Immature natural killer cell (primary cell): ENCODE data around the gene VWA1. TPM values are rescaled to one million over a fixed set of nuclear protein-coding genes. Genes with fewer than 3 reads are reported as not detected.
"Not testable (repeated sequence)": the region's sequence is repeated elsewhere in the genome, so short reads cannot be mapped to it uniquely, and the experiment has no call there.

Experiments used
- DNase-seq, 3 donors: peaks; one replicate each; pipeline ENCODE4 v3.0.0; 2022; ENCODE audit warnings: mixed read lengths in 1 of 3
- H3K27ac Mint-ChIP-seq, 6 donors: one replicate each; pipeline ENCODE4 v1.8.0; 2020; ENCODE audit warnings: mixed read lengths in 6 of 6, mild to moderate bottlenecking in 5 of 6, inconsistent platforms in 4 of 6, moderate library complexity in 3 of 6
- H3K27me3 Mint-ChIP-seq, 3 donors: one replicate each; pipeline ENCODE4 v1.8.0; 2020 to 2021; ENCODE audit warnings: low read depth in 3 of 3, mild to moderate bottlenecking in 3 of 3, mixed read lengths in 3 of 3, moderate library complexity in 3 of 3, inconsistent platforms in 1 of 3
- H3K36me3 Mint-ChIP-seq, 3 donors: one replicate each; pipeline ENCODE4 v1.8.0; 2020; ENCODE audit warnings: mixed read lengths in 3 of 3, inconsistent platforms in 2 of 3, mild to moderate bottlenecking in 2 of 3
- H3K4me1 Mint-ChIP-seq, 2 donors: one replicate each; pipeline ENCODE4 v1.8.0; 2020; ENCODE audit warnings: inconsistent platforms in 2 of 2, mild to moderate bottlenecking in 2 of 2, mixed read lengths in 2 of 2, moderate library complexity in 1 of 2
- H3K4me3 Mint-ChIP-seq, 5 donors: one replicate each; pipeline ENCODE4 v1.8.0; 2020; ENCODE audit warnings: mild to moderate bottlenecking in 5 of 5, mixed read lengths in 5 of 5, inconsistent platforms in 3 of 5, moderate library complexity in 3 of 5
- H3K9me3 Mint-ChIP-seq, 6 donors: one replicate each; pipeline ENCODE4 v1.8.0; 2020; ENCODE audit warnings: mild to moderate bottlenecking in 6 of 6, mixed read lengths in 6 of 6, inconsistent platforms in 4 of 6, moderate library complexity in 3 of 6
- polyA plus RNA-seq, 3 donors: library from polyadenylated mRNA; unstranded; fragments of 300-500 nt; fragmentation: Illumina TruSeq; gene quantifications; one replicate each; pipeline ENCODE4 v1.2.3, GENCODE V29; 2021

Gene VWA1
- polyA plus RNA-seq, 3 donors from 2014 or later: not detected

- H3K4me1 Mint-ChIP-seq: no peaks in the 10 kb centered on the region
- H3K27me3 Mint-ChIP-seq: peaks cover 6 to 14% (median 7%) of the 10 kb centered on the region in 3 donors
- no peak for DNase-seq
- H3K4me3 Mint-ChIP-seq: no peak overlapping the region
- H3K9me3 Mint-ChIP-seq: no peaks in the 10 kb centered on the region
- no peak overlapping the region for H3K27ac Mint-ChIP-seq
- no peaks in the 10 kb centered on the region for H3K36me3 Mint-ChIP-seq
These were observed 12.8 kb upstream of the VWA1 start for GRCh38 chr1:1422465-1423244.

- Mint-ChIP-seq H3K27ac (no peak overlapping the region), H3K4me3 (no peak overlapping the region), H3K9me3 (no peaks in the 10 kb centered on the region), H3K4me1 (peaks cover 0 to under 1% of the 10 kb centered on the region in 2 donors), H3K36me3 (no peaks in the 10 kb centered on the region), H3K27me3 (peaks cover 4 to 11% (median 6%) of the 10 kb centered on the region in 3 donors)
- no peak for DNase-seq
These were observed 12.3 kb upstream of the VWA1 start for GRCh38 chr1:1423245-1423597.

GRCh38 chr1:1424707-1425106, 10.8 kb upstream of the VWA1 start:
- Mint-ChIP-seq H3K4me3 (no peak overlapping the region), H3K36me3 (no peaks in the 10 kb centered on the region), H3K4me1 (peaks cover 3 to 6% of the 10 kb centered on the region in 2 donors), H3K9me3 (no peaks in the 10 kb centered on the region), H3K27me3 (peaks cover 6 to 11% (median 10%) of the 10 kb centered on the region in 3 donors), H3K27ac (no peak overlapping the region)
- DNase-seq: no peak

- no peaks in the 10 kb centered on the region for H3K9me3 Mint-ChIP-seq
These were observed 10.1 kb upstream of the VWA1 start for GRCh38 chr1:1425426-1425752.

GRCh38 chr1:1425753-1426495, 9.6 kb upstream of the VWA1 start:
- no peak for DNase-seq
- no peak overlapping the region for H3K27ac Mint-ChIP-seq
- no peak overlapping the region for H3K4me3 Mint-ChIP-seq
- H3K36me3 Mint-ChIP-seq: no peaks in the 10 kb centered on the region
- H3K9me3 Mint-ChIP-seq: no peaks in the 10 kb centered on the region
- peaks cover 3 to 6% of the 10 kb centered on the region in 2 donors for H3K4me1 Mint-ChIP-seq
- peaks cover 6 to 15% (median 11%) of the 10 kb centered on the region in 3 donors for H3K27me3 Mint-ChIP-seq

More at GRCh38 chr1:1425426-1425752, 10.1 kb upstream of the VWA1 start:
- Mint-ChIP-seq H3K27ac (no peak overlapping the region), H3K27me3 (peaks cover 6 to 15% (median 11%) of the 10 kb centered on the region in 3 donors), H3K36me3 (no peaks in the 10 kb centered on the region), H3K4me3 (no peak overlapping the region), H3K4me1 (peaks cover 3 to 6% of the 10 kb centered on the region in 2 donors)
- DNase-seq: no peak

- no peak for DNase-seq
- no peak overlapping the region for H3K4me3 Mint-ChIP-seq
These were observed 8.9 kb upstream of the VWA1 start for GRCh38 chr1:1426496-1427105.

GRCh38 chr1:1427106-1427819, 8.2 kb upstream of the VWA1 start:
- DNase-seq: no peak
- Mint-ChIP-seq H3K9me3 (no peaks in the 10 kb centered on the region), H3K36me3 (no peaks in the 10 kb centered on the region), H3K4me3 (no peak overlapping the region), H3K27me3 (peaks cover 6 to 15% (median 11%) of the 10 kb centered on the region in 3 donors), H3K4me1 (peaks cover 3 to 6% of the 10 kb centered on the region in 2 donors), H3K27ac (no peak overlapping the region)

More at GRCh38 chr1:1426496-1427105, 8.9 kb upstream of the VWA1 start:
- no peaks in the 10 kb centered on the region for H3K36me3 Mint-ChIP-seq
- H3K9me3 Mint-ChIP-seq: no peaks in the 10 kb centered on the region
- peaks cover 6 to 15% (median 11%) of the 10 kb centered on the region in 3 donors for H3K27me3 Mint-ChIP-seq
- H3K27ac Mint-ChIP-seq: no peak overlapping the region
- H3K4me1 Mint-ChIP-seq: peaks cover 3 to 6% of the 10 kb centered on the region in 2 donors

GRCh38 chr1:1427820-1428148, 7.7 kb upstream of the VWA1 start:
- no peaks in the 10 kb centered on the region for H3K9me3 Mint-ChIP-seq
- H3K36me3 Mint-ChIP-seq: no peaks in the 10 kb centered on the region
- no peak for DNase-seq
- no peak overlapping the region for H3K4me3 Mint-ChIP-seq
- H3K27ac Mint-ChIP-seq: no peak overlapping the region
- H3K27me3 Mint-ChIP-seq: peaks cover 6 to 15% (median 10%) of the 10 kb centered on the region in 3 donors
- peaks cover 3 to 6% of the 10 kb centered on the region in 2 donors for H3K4me1 Mint-ChIP-seq

GRCh38 chr1:1428174-1428573, 7.3 kb upstream of the VWA1 start:
- DNase-seq: no peak

GRCh38 chr1:1428967-1429366, 6.5 kb upstream of the VWA1 start:
- not testable (repeated sequence) for H3K4me3 Mint-ChIP-seq, H3K4me1 Mint-ChIP-seq, DNase-seq, H3K27ac Mint-ChIP-seq, H3K36me3 Mint-ChIP-seq, H3K9me3 Mint-ChIP-seq
- peaks cover 3 to 15% (median 6%) of the 10 kb centered on the region in 3 donors for H3K27me3 Mint-ChIP-seq

More at GRCh38 chr1:1428174-1428573, 7.3 kb upstream of the VWA1 start:
- Mint-ChIP-seq H3K27ac (peak overlapping the region in 1 of 6 donors; percentile 61), H3K27me3 (peaks cover 4 to 15% (median 6%) of the 10 kb centered on the region in 3 donors), H3K9me3 (no peaks in the 10 kb centered on the region), H3K36me3 (no peaks in the 10 kb centered on the region), H3K4me3 (peak overlapping the region; percentile 15 to 67 (median 31)), H3K4me1 (peaks cover 3 to 6% of the 10 kb centered on the region in 2 donors)

- Mint-ChIP-seq H3K36me3 (no peaks in the 10 kb centered on the region), H3K9me3 (no peaks in the 10 kb centered on the region), H3K4me1 (peaks cover 3 to 6% of the 10 kb centered on the region in 2 donors), H3K4me3 (peak overlapping the region in 2 of 5 donors; percentile 9 to 28), H3K27ac (no peak overlapping the region), H3K27me3 (peaks cover 3 to 13% (median 5%) of the 10 kb centered on the region in 3 donors)
- DNase-seq: no peak
These were observed 5.8 kb upstream of the VWA1 start for GRCh38 chr1:1429671-1430073.

- H3K36me3 Mint-ChIP-seq: no peaks in the 10 kb centered on the region
- peaks cover 3 to 16% (median 8%) of the 10 kb centered on the region in 3 donors for H3K27me3 Mint-ChIP-seq
- peak overlapping the region in 1 of 5 donors; percentile 28 for H3K4me3 Mint-ChIP-seq
- no peaks in the 10 kb centered on the region for H3K9me3 Mint-ChIP-seq
- H3K4me1 Mint-ChIP-seq: peaks cover 3 to 6% of the 10 kb centered on the region in 2 donors
- no peak overlapping the region for H3K27ac Mint-ChIP-seq
- DNase-seq: no peak
These were observed 5.1 kb upstream of the VWA1 start for GRCh38 chr1:1430114-1430982.
